Pulmonary artery endothelial cell (primary cell): ENCODE measurements around the gene GSG1L2. TPM values are rescaled to one million over a fixed set of nuclear protein-coding genes. Genes with fewer than 3 reads are reported as not detected.

ENCODE experiments used
- total RNA-seq: library from RNA; depleted of rRNA; stranded (reverse); fragments of >200 nt; gene quantifications from 2 replicates; pipeline ENCODE4 v1.2.3, GENCODE V29; 2014

GSG1L2 gene
- total RNA-seq, 1 donor from 2014 or later, result not detected

Other genes starting within 250 kb of the GSG1L2 start
- 72.6 and 74.2 TPM in 2 replicates for gene STX8, start 246.3 kb downstream of the GSG1L2 start, total RNA-seq
- not detected in 2 replicates for gene CFAP52, start 245.4 kb downstream of the GSG1L2 start, total RNA-seq
- gene USP43, start 176.6 kb downstream of the GSG1L2 start, total RNA-seq, result 0.04 and 0.07 TPM in 2 replicates
- gene DHRS7C, start 30.5 kb downstream of the GSG1L2 start, total RNA-seq, result not detected in 2 replicates
- not detected in 2 replicates for gene GLP2R, start 3.8 kb upstream of the GSG1L2 start, total RNA-seq
- gene RCVRN, start 83.2 kb upstream of the GSG1L2 start, total RNA-seq, result not detected in 2 replicates